Colonic mucosa (tissue), 4 donors: Measurements from ENCODE around the gene SH3RF2. TPM values are rescaled to one million over a fixed set of nuclear protein-coding genes. Genes with fewer than 3 reads are reported as not detected.

Experiments used
- DNase-seq: peaks from one replicate; pipeline ENCODE4 v3.0.0-alpha.2; 2020
- H3K27ac ChIP-seq: fragments of 200-600 bp; one replicate; pipeline ENCODE4 v1.8.0; 2021
- H3K27me3 ChIP-seq: fragments of 200-600 bp; one replicate; pipeline ENCODE4 v1.8.0; 2021
- H3K36me3 ChIP-seq: fragments of 200-600 bp; one replicate; pipeline ENCODE4 v1.8.0; 2021
- H3K4me1 ChIP-seq: fragments of 200-600 bp; one replicate; pipeline ENCODE4 v1.8.0; 2021; ENCODE audit warnings: mild to moderate bottlenecking
- H3K4me3 ChIP-seq: fragments of 200-600 bp; one replicate; pipeline ENCODE4 v1.8.0; 2021
- H3K9ac ChIP-seq, 2 donors: one replicate each; pipeline ENCODE4 v1.7.0; 2013; ENCODE audit warnings: control low read depth in 2 of 2, low read depth in 2 of 2, low read length in 2 of 2
- H3K9me3 ChIP-seq: fragments of 200-600 bp; one replicate; pipeline ENCODE4 v1.8.0; 2021
- CTCF ChIP-seq: fragments of 200-600 bp; IDR thresholded peaks from one replicate; pipeline ENCODE4 v1.8.0; 2022; ENCODE audit warnings: antibody characterized with exemption, mild to moderate bottlenecking
- intact Hi-C: fragments of 100-400 bp; cut with DNase I; formaldehyde crosslinking; loops from one replicate; pipeline ENCODE4 v1.14.1; 2022
- total RNA-seq, 2 donors: library from RNA; stranded (reverse); fragmentation: NEBNext Ultra II Directional in 1 of 2; extraction: Animal tissue kit (Norgen Biotek cat#: 25700) in 1 of 2; gene quantifications; one replicate each; pipeline ENCODE4 v1.2.1, GENCODE V29; 2021
- donor health status: healthy.
- donor health status: DM: no; HTN: no; CAD: no.
- donor health status: DM: no; HTN: no; CAD: no.

The SH3RF2 gene
- total RNA-seq, 2 donors from 2014 or later = 58.2 to 59.3 TPM

GRCh38 chr5:145967296-145967695 is 30.9 kb downstream of the SH3RF2 start:
- Histone ChIP-seq H3K4me3 (no peak overlapping the region), H3K9me3 (no peaks in the 10 kb centered on the region), H3K4me1 (no peaks in the 10 kb centered on the region), H3K27me3 (no peaks in the 10 kb centered on the region), H3K36me3 (no peaks in the 10 kb centered on the region), H3K27ac (no peak overlapping the region), H3K9ac (no peak overlapping the region)
- no peak for TF ChIP-seq CTCF
- no peak for DNase-seq
- intact Hi-C loops = no loop called here

- no peak for TF ChIP-seq CTCF
Measured at GRCh38 chr5:145968970-145969713, 32.8 kb downstream of the SH3RF2 start.

GRCh38 chr5:145969714-145970092 is 33.3 kb downstream of the SH3RF2 start:
- intact Hi-C loops = no loop called here

More at GRCh38 chr5:145968970-145969713, 32.8 kb downstream of the SH3RF2 start:
- no peak for DNase-seq
- Histone ChIP-seq H3K36me3 (no peaks in the 10 kb centered on the region), H3K27ac (no peak overlapping the region), H3K9ac (no peak overlapping the region), H3K27me3 (no peaks in the 10 kb centered on the region), H3K4me3 (no peak overlapping the region), H3K9me3 (no peaks in the 10 kb centered on the region), H3K4me1 (no peaks in the 10 kb centered on the region)
- intact Hi-C loops = no loop called here

GRCh38 chr5:145971108-145971507 is 34.7 kb downstream of the SH3RF2 start:
- Histone ChIP-seq H3K9ac (no peak overlapping the region), H3K36me3 (no peaks in the 10 kb centered on the region), H3K27ac (no peak overlapping the region), H3K4me3 (no peak overlapping the region), H3K27me3 (no peaks in the 10 kb centered on the region), H3K4me1 (no peaks in the 10 kb centered on the region), H3K9me3 (no peaks in the 10 kb centered on the region)
- intact Hi-C loops = no loop called here
- TF ChIP-seq CTCF = no peak
- DNase-seq = no peak

More at GRCh38 chr5:145969714-145970092, 33.3 kb downstream of the SH3RF2 start:
- no peak overlapping the region for H3K9ac ChIP-seq
- DNase-seq = no peak
- no peaks in the 10 kb centered on the region for H3K9me3 ChIP-seq
- no peaks in the 10 kb centered on the region for H3K4me1 ChIP-seq
- no peak for TF ChIP-seq CTCF
- H3K27me3 ChIP-seq = no peaks in the 10 kb centered on the region
- no peaks in the 10 kb centered on the region for H3K36me3 ChIP-seq
- no peak overlapping the region for H3K4me3 ChIP-seq
- no peak overlapping the region for H3K27ac ChIP-seq

GRCh38 chr5:145971701-145972100 is 35.3 kb downstream of the SH3RF2 start:
- Histone ChIP-seq H3K4me3 (no peak overlapping the region), H3K9me3 (no peaks in the 10 kb centered on the region), H3K4me1 (peaks cover 1% of the 10 kb centered on the region), H3K36me3 (no peaks in the 10 kb centered on the region), H3K27ac (no peak overlapping the region), H3K27me3 (no peaks in the 10 kb centered on the region), H3K9ac (no peak overlapping the region)
- intact Hi-C loops = no loop called here
- no peak for TF ChIP-seq CTCF
- DNase-seq = no peak
